Pulmonary artery endothelial cell (primary cell): ENCODE data around the gene RNF112. TPM values are rescaled to one million over a fixed set of nuclear protein-coding genes. Genes with fewer than 3 reads are reported as not detected.

Experiments used
- total RNA-seq: library from RNA; depleted of rRNA; stranded (reverse); fragments of >200 nt; gene quantifications from 2 replicates; pipeline ENCODE4 v1.2.3, GENCODE V29; 2014

RNF112 gene
- total RNA-seq, 1 donor from 2014 or later: 0.07 TPM

Other genes with a start within 250 kb of the RNF112 start
- 30.8 and 44.7 TPM in 2 replicates for gene EPN2, start 173.9 kb upstream of the RNF112 start, total RNA-seq
- 16.1 and 39.7 TPM in 2 replicates for gene B9D1, start 48.5 kb upstream of the RNF112 start, total RNA-seq
- 8.5 and 14.1 TPM in 2 replicates for gene MAPK7, start 32.7 kb upstream of the RNF112 start, total RNA-seq
- gene MFAP4, start 24.0 kb upstream of the RNF112 start, total RNA-seq: not detected in 2 replicates
- 9.8 and 11.6 TPM in 2 replicates for gene SLC47A1, start 122.6 kb downstream of the RNF112 start, total RNA-seq
- gene ALDH3A2, start 237.5 kb downstream of the RNF112 start, total RNA-seq: 62.9 and 83.8 TPM in 2 replicates